IPS DF 6.9 (cell line): Measurements from ENCODE around the gene SEMA3F.

Experiments
- DNase-seq: peaks from one replicate; pipeline ENCODE4 v3.0.0-alpha.2; 2013; ENCODE audit warnings: low read depth, low spot score
- H3K27ac ChIP-seq: one replicate; pipeline ENCODE4 v1.5.1; 2013; ENCODE audit warnings: low read length, control low read depth
- H3K27me3 ChIP-seq: 2 replicates; pipeline ENCODE4 v1.6.1; 2013; ENCODE audit warnings: mild to moderate bottlenecking, low read length; ENCODE audit not compliant: control insufficient read depth, insufficient read depth
- H3K36me3 ChIP-seq: 2 replicates; pipeline ENCODE4 v1.6.1; 2013; ENCODE audit warnings: low read length; ENCODE audit not compliant: control insufficient read depth, insufficient read depth
- H3K4me1 ChIP-seq: 2 replicates; pipeline ENCODE4 v1.6.1; 2013; ENCODE audit warnings: low read length; ENCODE audit not compliant: control insufficient read depth, insufficient read depth
- H3K4me3 ChIP-seq: 2 replicates; pipeline ENCODE4 v1.5.1; 2013; ENCODE audit warnings: mild to moderate bottlenecking, low read length
- H3K9me3 ChIP-seq: 2 replicates; pipeline ENCODE4 v1.6.1; 2013; ENCODE audit warnings: low read length, inconsistent platforms; ENCODE audit not compliant: control insufficient read depth, insufficient read depth
- WGBS: extraction: QIAGEN DNeasy Blood & Tissue Kit; methylation state at CpG from one replicate; pipeline ENCODE4 v1.1.7; 2013; ENCODE audit warnings: mixed read lengths, missing lambda C conversion rate; ENCODE audit not compliant: insufficient read length, insufficient coverage; 5-methylcytosine and 5-hydroxymethylcytosine counted together

SEMA3F gene

DNA sequence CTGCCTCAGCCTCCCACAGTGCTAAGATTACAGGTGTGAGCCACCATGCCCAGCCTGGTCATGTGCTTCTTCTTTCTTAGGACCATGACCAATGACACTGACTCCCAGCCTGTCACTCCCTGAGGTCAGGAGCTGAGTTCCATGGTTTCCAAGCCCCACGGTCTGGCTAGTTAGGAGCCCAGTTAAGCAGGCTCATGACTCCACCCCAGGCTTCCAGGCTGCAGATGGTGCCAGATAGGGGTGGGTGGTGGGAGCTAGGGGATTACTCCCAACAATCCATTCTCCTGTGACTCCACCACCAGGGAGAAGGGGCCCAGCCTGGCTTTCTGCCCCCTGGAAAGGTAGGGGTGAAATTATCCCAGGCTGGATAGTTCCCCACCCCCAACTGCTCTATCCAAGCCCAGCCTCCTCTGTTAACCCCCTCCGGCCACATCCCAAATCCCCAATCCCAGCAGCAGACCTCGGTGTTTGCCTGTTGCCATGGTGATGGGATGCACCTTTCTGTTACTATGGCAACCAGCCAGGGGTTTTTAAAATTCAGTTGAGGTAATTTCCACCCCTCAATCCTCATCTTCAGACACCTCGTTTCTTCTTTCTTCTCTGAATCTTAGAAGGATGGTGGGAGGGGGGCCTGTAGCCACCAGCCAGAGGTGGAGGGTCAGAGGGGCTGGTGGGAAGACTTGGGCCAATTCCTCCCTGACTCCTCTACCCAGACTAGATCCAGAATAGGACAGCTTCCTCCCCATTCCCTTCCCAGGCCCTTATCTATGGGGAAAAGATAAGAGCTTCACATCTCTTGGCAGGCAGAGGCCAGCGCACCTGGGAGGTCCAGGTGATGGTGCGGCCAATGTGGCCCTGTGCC lies 22.5 kb upstream of the SEMA3F start:
- no peak for DNase-seq
- no CpG with 5 or more reads among the region's 6 CpGs for WGBS
- H3K4me3 ChIP-seq, result no peak overlapping the region
- H3K27me3 ChIP-seq, result no peaks in the 10 kb centered on the region
- H3K27ac ChIP-seq, result no peak overlapping the region
- H3K4me1 ChIP-seq, result peaks cover 2% of the 10 kb centered on the region; the same call in 1 of the 2 replicates
- H3K9me3 ChIP-seq, result no peaks in the 10 kb centered on the region
- H3K36me3 ChIP-seq, result no peaks in the 10 kb centered on the region

DNA sequence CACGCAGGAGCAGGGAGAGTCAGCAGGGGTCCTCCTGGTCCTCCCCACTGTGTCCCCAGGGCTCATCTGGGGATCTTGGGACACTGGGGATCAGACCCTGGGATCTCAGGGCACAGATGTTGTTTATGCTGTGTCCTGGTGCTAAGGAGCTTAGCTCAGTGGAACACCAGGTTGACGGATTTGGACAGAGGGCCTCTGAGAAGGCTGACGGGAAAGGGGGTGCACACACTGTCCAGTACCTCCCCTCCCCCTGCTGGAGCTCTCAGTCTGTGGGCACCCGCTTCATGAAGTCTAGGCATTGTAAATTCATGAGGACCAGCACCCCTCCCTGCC lies 21.9 kb upstream of the SEMA3F start:
- no peaks in the 10 kb centered on the region for H3K27me3 ChIP-seq
- no peak overlapping the region for H3K27ac ChIP-seq
- H3K4me1 ChIP-seq, result peaks cover 6% of the 10 kb centered on the region; the same call in 1 of the 2 replicates
- no peak overlapping the region for H3K4me3 ChIP-seq
- no CpG with 5 or more reads among the region's 4 CpGs for WGBS
- no peaks in the 10 kb centered on the region for H3K9me3 ChIP-seq
- no peak for DNase-seq
- H3K36me3 ChIP-seq, result no peaks in the 10 kb centered on the region

GRCh38 chr3:50134367-50134766 lies 20.8 kb upstream of the SEMA3F start:
- H3K27ac ChIP-seq, result no peak overlapping the region
- H3K36me3 ChIP-seq, result no peaks in the 10 kb centered on the region
- DNase-seq, result no peak
- H3K9me3 ChIP-seq, result no peaks in the 10 kb centered on the region
- H3K4me1 ChIP-seq, result peaks cover 15% of the 10 kb centered on the region
- no CpG with 5 or more reads among the region's 2 CpGs for WGBS
- H3K4me3 ChIP-seq, result no peak overlapping the region
- H3K27me3 ChIP-seq, result no peaks in the 10 kb centered on the region

DNA sequence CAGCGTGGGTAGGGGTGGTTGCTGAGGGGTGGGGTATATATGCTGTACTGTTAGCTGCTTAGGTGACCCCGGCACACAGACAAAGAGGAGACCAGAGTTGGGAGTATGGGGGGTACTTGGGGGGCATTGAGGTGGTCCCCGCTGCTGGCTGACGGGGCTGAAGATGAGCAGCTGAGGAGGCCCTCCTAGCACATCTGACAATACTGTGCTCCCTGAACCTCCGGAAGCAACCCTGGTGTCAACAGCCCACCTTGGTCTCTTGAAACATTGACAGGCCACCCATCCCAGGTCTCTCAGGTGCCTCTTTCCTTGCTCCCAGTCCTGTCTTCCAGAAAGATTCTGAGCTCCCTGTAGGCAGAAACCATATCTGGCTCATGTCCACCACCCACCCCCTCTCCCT lies 19.2 kb upstream of the SEMA3F start:
- no peak for DNase-seq
- WGBS, result no CpG with 5 or more reads among the region's 5 CpGs
- Histone ChIP-seq H3K4me1 (peaks cover 21% of the 10 kb centered on the region), H3K4me3 (no peak overlapping the region), H3K36me3 (no peaks in the 10 kb centered on the region), H3K27ac (no peak overlapping the region), H3K9me3 (no peaks in the 10 kb centered on the region), H3K27me3 (no peaks in the 10 kb centered on the region)

DNA sequence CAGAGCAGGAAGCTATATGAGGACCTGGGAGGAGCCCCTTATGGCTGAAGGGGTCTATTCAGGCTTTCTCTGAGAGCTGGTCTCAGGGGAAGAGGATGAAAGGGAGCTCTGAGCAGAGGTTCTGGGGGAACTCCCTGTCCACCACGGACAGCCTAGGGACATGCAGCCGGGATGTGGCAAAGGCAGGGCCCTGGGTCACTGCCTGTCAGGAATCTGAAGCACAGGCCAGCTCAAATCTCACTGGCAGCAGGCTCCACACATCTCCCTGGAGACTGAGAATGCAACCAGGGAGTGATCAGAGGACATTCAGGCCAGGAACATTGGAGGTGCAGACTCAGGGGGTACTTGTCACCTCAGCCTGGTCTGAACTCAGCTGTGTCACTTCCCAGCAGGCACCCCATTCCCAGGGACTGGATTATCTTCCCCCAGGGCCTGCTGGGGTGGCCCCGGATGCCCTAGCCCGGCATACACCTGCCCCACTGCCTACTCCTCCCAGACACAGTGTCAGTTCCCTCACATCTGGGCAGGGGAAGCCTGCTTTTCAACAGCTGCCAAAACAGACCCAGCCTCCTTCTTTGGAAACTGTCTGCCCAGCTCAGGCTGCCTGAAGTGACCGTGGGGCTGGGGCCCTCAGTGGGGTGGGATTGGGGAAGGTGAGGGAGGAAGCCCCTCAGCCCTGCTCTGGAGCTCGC lies 18.3 kb upstream of the SEMA3F start:
- Histone ChIP-seq H3K27me3 (no peaks in the 10 kb centered on the region), H3K27ac (no peak overlapping the region), H3K4me1 (peaks cover 21% of the 10 kb centered on the region), H3K4me3 (no peak overlapping the region), H3K9me3 (no peaks in the 10 kb centered on the region), H3K36me3 (no peaks in the 10 kb centered on the region)
- no peak for DNase-seq
- WGBS, result no CpG with 5 or more reads among the region's 6 CpGs

- no CpG with 5 or more reads among the region's 6 CpGs for WGBS
- Histone ChIP-seq H3K36me3 (no peaks in the 10 kb centered on the region), H3K9me3 (no peaks in the 10 kb centered on the region), H3K4me1 (peaks cover 21% of the 10 kb centered on the region), H3K27me3 (no peaks in the 10 kb centered on the region), H3K27ac (no peak overlapping the region), H3K4me3 (no peak overlapping the region)
- no peak for DNase-seq
Observed at GRCh38 chr3:50137531-50137930, 17.6 kb upstream of the SEMA3F start.

DNA sequence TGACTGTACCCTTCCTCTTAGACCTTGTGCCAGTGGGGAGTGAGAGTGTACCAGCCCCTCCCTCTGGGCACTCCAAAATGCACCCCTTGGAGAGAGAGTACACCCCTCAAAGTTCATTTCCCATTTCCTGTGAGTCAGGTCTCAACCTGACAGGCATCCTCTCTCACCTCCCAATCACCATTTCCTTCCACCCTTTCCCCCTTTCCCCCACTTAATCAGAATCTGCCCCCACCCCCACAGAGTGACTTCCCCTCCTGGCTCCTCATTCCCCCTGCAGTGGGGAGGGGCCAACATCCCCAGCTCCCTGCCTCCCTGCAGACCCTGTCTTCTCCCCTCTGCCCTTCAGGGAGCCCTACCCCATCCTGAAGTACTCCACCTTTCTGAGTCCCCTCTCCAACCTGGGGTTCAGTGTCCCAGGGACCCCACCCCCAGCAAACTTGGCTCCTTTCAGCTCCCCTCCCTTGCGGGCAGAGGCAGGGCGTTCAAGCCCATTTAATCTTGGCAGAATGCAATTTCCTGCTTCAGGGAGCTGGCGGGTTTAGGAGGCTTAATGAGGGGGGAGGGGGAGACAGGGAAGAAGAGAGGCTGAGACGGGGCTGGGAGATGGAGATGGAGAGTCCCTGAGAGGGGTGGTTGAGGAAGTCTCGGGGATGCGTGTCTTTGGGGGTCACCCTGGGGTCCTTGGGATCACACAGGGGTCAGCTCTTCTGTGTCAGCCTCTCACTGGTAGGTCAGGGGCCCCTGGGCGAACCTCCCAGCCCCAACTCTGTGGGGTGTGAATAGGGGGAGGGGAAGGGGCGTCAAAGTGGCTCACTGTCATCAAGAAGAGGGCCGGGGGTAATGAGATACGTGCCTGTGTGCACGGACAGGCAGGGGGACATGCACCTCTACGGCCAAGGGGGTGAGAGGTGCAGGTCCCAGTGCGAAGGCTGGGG lies 16.6 kb upstream of the SEMA3F start:
- Histone ChIP-seq H3K27me3 (no peaks in the 10 kb centered on the region), H3K36me3 (no peaks in the 10 kb centered on the region), H3K9me3 (no peaks in the 10 kb centered on the region), H3K4me3 (no peak overlapping the region), H3K27ac (no peak overlapping the region), H3K4me1 (peaks cover 21% of the 10 kb centered on the region)
- DNase-seq, result no peak
- WGBS, result no CpG with 5 or more reads among the region's 13 CpGs

GRCh38 chr3:50139308-50139707 lies 15.8 kb upstream of the SEMA3F start:
- no peak overlapping the region for H3K4me3 ChIP-seq
- no peak overlapping the region for H3K27ac ChIP-seq
- WGBS, result no CpG with 5 or more reads among the region's 6 CpGs

GRCh38 chr3:50139718-50140423 lies 15.3 kb upstream of the SEMA3F start:
- no CpG with 5 or more reads among the region's 13 CpGs for WGBS
- no peaks in the 10 kb centered on the region for H3K36me3 ChIP-seq
- no peak for DNase-seq
- H3K27me3 ChIP-seq, result no peaks in the 10 kb centered on the region
- peaks cover 21% of the 10 kb centered on the region for H3K4me1 ChIP-seq
- H3K9me3 ChIP-seq, result no peaks in the 10 kb centered on the region
- H3K4me3 ChIP-seq, result no peak overlapping the region
- H3K27ac ChIP-seq, result no peak overlapping the region

More at GRCh38 chr3:50139308-50139707, 15.8 kb upstream of the SEMA3F start:
- H3K4me1 ChIP-seq, result peaks cover 21% of the 10 kb centered on the region
- no peaks in the 10 kb centered on the region for H3K9me3 ChIP-seq
- H3K36me3 ChIP-seq, result no peaks in the 10 kb centered on the region
- no peak for DNase-seq
- H3K27me3 ChIP-seq, result no peaks in the 10 kb centered on the region

- no peaks in the 10 kb centered on the region for H3K9me3 ChIP-seq
- no peak for DNase-seq
- H3K27ac ChIP-seq, result no peak overlapping the region
- H3K4me1 ChIP-seq, result peaks cover 21% of the 10 kb centered on the region
- no peaks in the 10 kb centered on the region for H3K27me3 ChIP-seq
- H3K4me3 ChIP-seq, result no peak overlapping the region
- no CpG with 5 or more reads among the region's 12 CpGs for WGBS
- H3K36me3 ChIP-seq, result no peaks in the 10 kb centered on the region
Observed at GRCh38 chr3:50140990-50141389, 14.1 kb upstream of the SEMA3F start.
